ENCODE results near the gene IRAK2.
"Not testable (repeated sequence)": the region's sequence is repeated elsewhere in the genome, so short reads cannot be mapped to it uniquely, and the experiment has no call there.

The IRAK2 gene

GRCh38 chr3:10160346-10160745 lies 4.4 kb upstream of the IRAK2 start:
- DNase-seq (ENCODE audit: low spot score) = no peak

- DNase-seq (ENCODE audit: low spot score) = no peak
Measured at GRCh38 chr3:10160925-10161324, 3.8 kb upstream of the IRAK2 start.

- no peak for DNase-seq (ENCODE audit: low spot score)
Measured at GRCh38 chr3:10162185-10162584, 2.5 kb upstream of the IRAK2 start.

GRCh38 chr3:10164201-10164545 lies 546 bp upstream of the IRAK2 start:
- DNase-seq (ENCODE audit: low spot score) = not testable (repeated sequence)

- DNase-seq (ENCODE audit: low spot score) = no peak
Measured at GRCh38 chr3:10166213-10166604, 1.5 kb downstream of the IRAK2 start.

GRCh38 chr3:10169000-10169496 lies 4.3 kb downstream of the IRAK2 start:
- DNase-seq (ENCODE audit: low spot score) = no peak

- peak; percentile 4 for DNase-seq (ENCODE audit: low spot score)
Measured at GRCh38 chr3:10170915-10171478, 6.3 kb downstream of the IRAK2 start.

- DNase-seq (ENCODE audit: low spot score) = peak; percentile 4
Measured at GRCh38 chr3:10173095-10173925, 8.6 kb downstream of the IRAK2 start.

GRCh38 chr3:10173926-10174435 lies 9.3 kb downstream of the IRAK2 start:
- peak; percentile 2 for DNase-seq (ENCODE audit: low spot score)

GRCh38 chr3:10175334-10175733 lies 10.6 kb downstream of the IRAK2 start:
- DNase-seq (ENCODE audit: low spot score) = not testable (repeated sequence)

- peak; percentile 2 for DNase-seq (ENCODE audit: low spot score)
Measured at GRCh38 chr3:10176150-10176549, 11.4 kb downstream of the IRAK2 start.

GRCh38 chr3:10177737-10178136 lies 13.0 kb downstream of the IRAK2 start:
- no peak for DNase-seq (ENCODE audit: low spot score)

GRCh38 chr3:10178892-10179291 lies 14.2 kb downstream of the IRAK2 start:
- DNase-seq (ENCODE audit: low spot score) = no peak

- no peak for DNase-seq (ENCODE audit: low spot score)
Measured at GRCh38 chr3:10180289-10180688, 15.6 kb downstream of the IRAK2 start.

- no peak for DNase-seq (ENCODE audit: low spot score)
Measured at GRCh38 chr3:10180738-10181295, 16.1 kb downstream of the IRAK2 start.

GRCh38 chr3:10182950-10183349 lies 18.2 kb downstream of the IRAK2 start:
- DNase-seq (ENCODE audit: low spot score) = no peak

GRCh38 chr3:10184250-10184649 lies 19.5 kb downstream of the IRAK2 start:
- DNase-seq (ENCODE audit: low spot score) = no peak

GRCh38 chr3:10185804-10186762 lies 21.4 kb downstream of the IRAK2 start:
- DNase-seq (ENCODE audit: low spot score) = no peak

GRCh38 chr3:10187290-10187876 lies 22.7 kb downstream of the IRAK2 start:
- DNase-seq (ENCODE audit: low spot score) = no peak

GRCh38 chr3:10187944-10188343 lies 23.2 kb downstream of the IRAK2 start:
- DNase-seq (ENCODE audit: low spot score) = no peak

- no peak for DNase-seq (ENCODE audit: low spot score)
Measured at GRCh38 chr3:10188804-10189556, 24.3 kb downstream of the IRAK2 start.
